Mesothelial cell of epicardium (in vitro differentiated cells): ENCODE measurements around the gene FUT7. TPM values are rescaled to one million over a fixed set of nuclear protein-coding genes. Genes with fewer than 3 reads are reported as not detected.

Experiments
- DNase-seq, 2 experiments: peaks; one replicate each; pipeline ENCODE4 v3.0.0; 2021; ENCODE audit warnings: low spot score in 2 of 2; ENCODE audit not compliant: unreplicated experiment in 2 of 2
- H3K27ac Mint-ChIP-seq: 2 replicates; pipeline ENCODE4 v1.8.0; 2021; ENCODE audit warnings: mixed read lengths
- H3K27me3 Mint-ChIP-seq: 2 replicates; pipeline ENCODE4 v1.8.0; 2021; ENCODE audit warnings: low read depth, mixed read lengths
- H3K36me3 Mint-ChIP-seq: 2 replicates; pipeline ENCODE4 v1.8.0; 2021; ENCODE audit warnings: mixed read lengths
- H3K4me1 Mint-ChIP-seq: 2 replicates; pipeline ENCODE4 v1.8.0; 2021; ENCODE audit warnings: mixed read lengths
- H3K4me3 Mint-ChIP-seq: 2 replicates; pipeline ENCODE4 v1.8.0; 2021; ENCODE audit warnings: mild to moderate bottlenecking, moderate library complexity, mixed read lengths
- H3K9me3 Mint-ChIP-seq: 2 replicates; pipeline ENCODE4 v1.8.0; 2021; ENCODE audit warnings: mixed read lengths
- total RNA-seq: library from RNA; stranded (reverse); gene quantifications from 3 replicates; pipeline ENCODE4 v1.2.1, GENCODE V29; 2021
- TF ChIP-seq, protein P1 (sequence below): fragments of 200-600 bp; sonication (generic); IDR thresholded peaks from one replicate; pipeline ENCODE4 v1.5.0; 2021; ENCODE audit warnings: antibody characterized with exemption; ENCODE audit not compliant: unreplicated experiment

The FUT7 gene
- total RNA-seq, 1 donor from 2014 or later: 0.13 TPM

- no peaks in the 10 kb centered on the region for H3K36me3 Mint-ChIP-seq
- H3K4me3 Mint-ChIP-seq: no peak overlapping the region
- no peaks in the 10 kb centered on the region for H3K4me1 Mint-ChIP-seq
- no peaks in the 10 kb centered on the region for H3K27me3 Mint-ChIP-seq
- H3K27ac Mint-ChIP-seq: no peak overlapping the region
- H3K9me3 Mint-ChIP-seq: no peaks in the 10 kb centered on the region
- DNase-seq: no peak
- TF ChIP-seq, protein P1, sequence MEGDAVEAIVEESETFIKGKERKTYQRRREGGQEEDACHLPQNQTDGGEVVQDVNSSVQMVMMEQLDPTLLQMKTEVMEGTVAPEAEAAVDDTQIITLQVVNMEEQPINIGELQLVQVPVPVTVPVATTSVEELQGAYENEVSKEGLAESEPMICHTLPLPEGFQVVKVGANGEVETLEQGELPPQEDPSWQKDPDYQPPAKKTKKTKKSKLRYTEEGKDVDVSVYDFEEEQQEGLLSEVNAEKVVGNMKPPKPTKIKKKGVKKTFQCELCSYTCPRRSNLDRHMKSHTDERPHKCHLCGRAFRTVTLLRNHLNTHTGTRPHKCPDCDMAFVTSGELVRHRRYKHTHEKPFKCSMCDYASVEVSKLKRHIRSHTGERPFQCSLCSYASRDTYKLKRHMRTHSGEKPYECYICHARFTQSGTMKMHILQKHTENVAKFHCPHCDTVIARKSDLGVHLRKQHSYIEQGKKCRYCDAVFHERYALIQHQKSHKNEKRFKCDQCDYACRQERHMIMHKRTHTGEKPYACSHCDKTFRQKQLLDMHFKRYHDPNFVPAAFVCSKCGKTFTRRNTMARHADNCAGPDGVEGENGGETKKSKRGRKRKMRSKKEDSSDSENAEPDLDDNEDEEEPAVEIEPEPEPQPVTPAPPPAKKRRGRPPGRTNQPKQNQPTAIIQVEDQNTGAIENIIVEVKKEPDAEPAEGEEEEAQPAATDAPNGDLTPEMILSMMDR: no peak
These were observed 5.6 kb upstream of the FUT7 start for GRCh38 chr9:137037483-137037882.

DNA sequence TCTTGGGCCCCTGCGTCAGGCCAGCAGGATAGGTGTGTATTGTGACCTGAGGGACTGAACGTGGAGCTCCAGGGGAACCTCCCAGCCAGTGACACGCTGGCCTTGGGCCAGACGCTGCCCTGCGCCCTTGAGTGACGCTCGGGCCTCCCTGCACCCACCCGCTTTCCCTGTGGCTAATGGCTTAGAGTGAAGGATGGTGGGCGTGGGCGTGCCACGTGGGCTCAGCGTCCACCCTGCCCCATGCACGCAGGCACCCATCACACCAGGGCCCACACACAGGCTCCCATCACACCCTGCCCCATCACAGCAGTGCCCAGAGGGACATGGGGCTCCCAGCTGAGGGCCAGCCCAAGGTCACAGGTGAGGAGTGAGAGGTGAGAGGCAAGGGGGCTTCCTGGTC, 5.1 kb upstream of the FUT7 start:
- no peaks in the 10 kb centered on the region for H3K27me3 Mint-ChIP-seq
- DNase-seq: no peak
- TF ChIP-seq, protein P1: no peak
- H3K4me1 Mint-ChIP-seq: no peaks in the 10 kb centered on the region
- H3K36me3 Mint-ChIP-seq: no peaks in the 10 kb centered on the region
- no peak overlapping the region for H3K4me3 Mint-ChIP-seq
- no peak overlapping the region for H3K27ac Mint-ChIP-seq
- H3K9me3 Mint-ChIP-seq: no peaks in the 10 kb centered on the region

DNA sequence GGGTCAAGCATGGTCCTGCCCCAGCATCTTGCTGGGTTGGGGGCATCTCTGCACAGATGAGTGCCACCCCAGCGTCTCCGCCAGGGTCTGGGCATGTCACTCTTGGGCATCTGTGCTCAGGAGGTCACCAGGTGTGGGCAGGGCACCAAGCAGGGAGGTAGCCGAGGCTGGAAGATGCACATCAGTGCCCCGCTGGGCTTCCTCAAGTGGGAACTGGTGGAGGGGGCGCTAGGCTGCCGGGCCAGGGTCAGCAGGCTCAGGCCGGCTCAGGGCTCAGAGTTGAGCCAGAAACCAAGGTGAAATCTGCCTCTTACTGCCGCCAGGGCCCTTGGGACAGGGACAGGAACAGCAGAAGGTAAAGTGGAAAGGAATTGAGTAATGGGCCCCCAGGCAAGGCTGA, 4.0 kb upstream of the FUT7 start:
- TF ChIP-seq, protein P1: no peak
- Mint-ChIP-seq H3K36me3 (no peaks in the 10 kb centered on the region), H3K4me1 (no peaks in the 10 kb centered on the region), H3K27me3 (no peaks in the 10 kb centered on the region), H3K4me3 (no peak overlapping the region), H3K9me3 (no peaks in the 10 kb centered on the region), H3K27ac (no peak overlapping the region)
- DNase-seq: no peak

DNA sequence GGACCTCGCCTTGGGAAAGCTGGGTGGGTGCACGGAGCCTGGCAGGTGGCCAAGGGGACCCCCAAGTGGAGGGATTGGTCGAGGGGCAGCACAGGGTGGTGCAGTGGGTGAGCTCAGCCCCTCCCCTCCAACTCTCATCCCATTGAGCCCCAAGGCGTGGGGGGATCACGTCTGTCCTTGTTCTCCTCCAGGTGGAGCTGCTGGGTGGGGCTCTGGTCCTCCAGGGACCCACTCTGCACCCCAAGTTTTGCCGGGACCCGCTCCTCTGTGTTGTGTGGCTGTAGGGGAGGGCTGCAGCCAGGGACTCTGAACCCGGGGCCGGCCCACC, 3.6 kb upstream of the FUT7 start:
- H3K36me3 Mint-ChIP-seq: no peaks in the 10 kb centered on the region

GRCh38 chr9:137034709-137035506, 3.0 kb upstream of the FUT7 start:
- TF ChIP-seq, protein P1: peak; percentile 80

More for the DNA sequence above, 3.6 kb upstream of the FUT7 start:
- DNase-seq: no peak
- H3K27ac Mint-ChIP-seq: no peak overlapping the region
- H3K4me1 Mint-ChIP-seq: no peaks in the 10 kb centered on the region
- H3K9me3 Mint-ChIP-seq: no peaks in the 10 kb centered on the region
- no peak overlapping the region for H3K4me3 Mint-ChIP-seq
- no peaks in the 10 kb centered on the region for H3K27me3 Mint-ChIP-seq
- TF ChIP-seq, protein P1: peak; percentile 45

More at GRCh38 chr9:137034709-137035506, 3.0 kb upstream of the FUT7 start:
- H3K4me1 Mint-ChIP-seq: no peaks in the 10 kb centered on the region
- H3K9me3 Mint-ChIP-seq: no peaks in the 10 kb centered on the region
- H3K27ac Mint-ChIP-seq: no peak overlapping the region
- no peak overlapping the region for H3K4me3 Mint-ChIP-seq
- no peaks in the 10 kb centered on the region for H3K36me3 Mint-ChIP-seq
- DNase-seq: peak; percentile 72 to 88
- H3K27me3 Mint-ChIP-seq: no peaks in the 10 kb centered on the region
